ENCODE data around the gene ZNF148. TPM values are rescaled to one million over a fixed set of nuclear protein-coding genes. Genes with fewer than 3 reads are reported as not detected.

The ZNF148 gene
- total RNA-seq, 1 donor from 2014 or later, result 44.5 TPM

DNA sequence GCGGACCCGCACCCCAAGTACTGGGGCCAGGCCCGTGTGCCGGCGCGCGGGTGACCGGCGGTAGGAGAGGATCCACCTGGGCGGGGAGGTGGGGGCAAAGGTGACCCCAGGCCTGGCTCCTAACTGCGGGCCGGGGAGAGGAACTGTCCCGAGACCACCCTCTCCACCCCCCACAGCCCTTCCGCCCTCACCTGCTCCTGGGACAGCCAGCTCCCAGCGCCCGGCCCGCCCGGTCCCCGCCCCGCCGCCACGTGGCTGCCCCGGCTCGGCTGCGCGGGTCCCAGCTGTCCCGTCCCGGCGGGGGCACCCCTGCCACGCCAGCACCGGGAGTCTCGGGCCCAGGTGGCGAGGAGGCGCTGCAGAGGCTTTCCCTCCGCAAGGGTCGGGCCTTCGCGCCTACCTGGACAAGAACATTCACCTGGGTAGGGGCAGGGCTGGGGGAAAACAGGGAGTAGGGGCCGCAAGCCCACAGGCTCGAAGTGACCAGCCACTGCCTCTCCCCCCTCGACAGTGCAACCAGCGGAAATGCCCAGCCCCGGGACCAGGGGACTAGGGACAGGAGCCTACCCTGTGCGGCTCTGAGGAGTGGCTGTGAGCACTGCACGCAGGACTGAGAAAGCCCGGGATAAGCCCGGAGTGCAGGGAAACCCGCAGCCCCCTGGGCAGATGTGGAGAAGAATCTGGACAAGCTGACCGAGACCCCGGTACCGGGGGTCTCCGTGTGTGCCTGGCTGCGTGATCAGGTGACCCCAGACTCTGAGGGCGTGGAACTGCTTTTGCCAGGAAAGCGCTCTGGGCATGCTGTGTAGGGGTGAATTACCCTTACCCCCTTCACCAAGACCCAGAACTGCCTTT, 162.4 kb downstream of the ZNF148 start, which contains the start of gene SLC12A8:
Gene SLC12A8, minus strand, starts transcription at position 240 of the 855 bp plus-strand sequence. CDS start 1,399 bp downstream, outside the sequence.
- Histone ChIP-seq H3K9ac (ENCODE audit: low read length) (peak within 1 kb of the TSS; percentile 39), H4K20me1 (ENCODE audit: insufficient read depth, low read length) (no peaks in the 10 kb centered on the region), H3K4me1 (ENCODE audit: insufficient read depth, low read length) (peaks cover 28% of the 10 kb centered on the region), H3K4me3 (ENCODE audit: insufficient read depth, low read depth, low read length) (peak within 1 kb of the TSS; percentile 52), H3K27me3 (ENCODE audit: insufficient read depth, low read length) (no peaks in the 10 kb centered on the region), H2AFZ (ENCODE audit: low read depth, low read length) (peak within 1 kb of the TSS; percentile 69), H3K36me3 (ENCODE audit: insufficient read depth, low read length) (no peaks in the 10 kb centered on the region), H3K27ac (ENCODE audit: low read depth, low read length) (peak within 1 kb of the TSS; percentile 56), H3K4me2 (ENCODE audit: low read length) (peak within 1 kb of the TSS; percentile 86), H3K79me2 (ENCODE audit: insufficient read depth, low read length) (no peaks in the 10 kb centered on the region), H3K9me3 (ENCODE audit: insufficient read depth, low read depth, low read length) (no peaks in the 10 kb centered on the region)
- TF ChIP-seq, protein P1, sequence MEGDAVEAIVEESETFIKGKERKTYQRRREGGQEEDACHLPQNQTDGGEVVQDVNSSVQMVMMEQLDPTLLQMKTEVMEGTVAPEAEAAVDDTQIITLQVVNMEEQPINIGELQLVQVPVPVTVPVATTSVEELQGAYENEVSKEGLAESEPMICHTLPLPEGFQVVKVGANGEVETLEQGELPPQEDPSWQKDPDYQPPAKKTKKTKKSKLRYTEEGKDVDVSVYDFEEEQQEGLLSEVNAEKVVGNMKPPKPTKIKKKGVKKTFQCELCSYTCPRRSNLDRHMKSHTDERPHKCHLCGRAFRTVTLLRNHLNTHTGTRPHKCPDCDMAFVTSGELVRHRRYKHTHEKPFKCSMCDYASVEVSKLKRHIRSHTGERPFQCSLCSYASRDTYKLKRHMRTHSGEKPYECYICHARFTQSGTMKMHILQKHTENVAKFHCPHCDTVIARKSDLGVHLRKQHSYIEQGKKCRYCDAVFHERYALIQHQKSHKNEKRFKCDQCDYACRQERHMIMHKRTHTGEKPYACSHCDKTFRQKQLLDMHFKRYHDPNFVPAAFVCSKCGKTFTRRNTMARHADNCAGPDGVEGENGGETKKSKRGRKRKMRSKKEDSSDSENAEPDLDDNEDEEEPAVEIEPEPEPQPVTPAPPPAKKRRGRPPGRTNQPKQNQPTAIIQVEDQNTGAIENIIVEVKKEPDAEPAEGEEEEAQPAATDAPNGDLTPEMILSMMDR (IDR thresholded peaks at IDR 0.05; ENCODE audit: insufficient read depth, low read depth, low read length), result no peak
- TF ChIP-seq EZH2 (IDR thresholded peaks at IDR 0.05; ENCODE audit: insufficient read depth, low read length), result no peak
- DNase-seq (ENCODE audit: low read depth) (no peak), FAIRE-seq (no peak)
- peaks cover 15% of the 10 kb centered on the region for H3K27me3 Mint-ChIP-seq (ENCODE audit: low read depth, unreplicated experiment)
- H3K9me3 Mint-ChIP-seq (ENCODE audit: unreplicated experiment), result no peaks in the 10 kb centered on the region
- peaks cover 7% of the 10 kb centered on the region for H3K4me1 Mint-ChIP-seq (ENCODE audit: low read depth, unreplicated experiment)
- peak within 1 kb of the TSS; percentile 76 for H3K4me3 Mint-ChIP-seq (ENCODE audit: unreplicated experiment)
- no peaks in the 10 kb centered on the region for H3K36me3 Mint-ChIP-seq (ENCODE audit: low read depth, unreplicated experiment)
- peak within 1 kb of the TSS; percentile 47 for H3K27ac Mint-ChIP-seq (ENCODE audit: unreplicated experiment)

DNA sequence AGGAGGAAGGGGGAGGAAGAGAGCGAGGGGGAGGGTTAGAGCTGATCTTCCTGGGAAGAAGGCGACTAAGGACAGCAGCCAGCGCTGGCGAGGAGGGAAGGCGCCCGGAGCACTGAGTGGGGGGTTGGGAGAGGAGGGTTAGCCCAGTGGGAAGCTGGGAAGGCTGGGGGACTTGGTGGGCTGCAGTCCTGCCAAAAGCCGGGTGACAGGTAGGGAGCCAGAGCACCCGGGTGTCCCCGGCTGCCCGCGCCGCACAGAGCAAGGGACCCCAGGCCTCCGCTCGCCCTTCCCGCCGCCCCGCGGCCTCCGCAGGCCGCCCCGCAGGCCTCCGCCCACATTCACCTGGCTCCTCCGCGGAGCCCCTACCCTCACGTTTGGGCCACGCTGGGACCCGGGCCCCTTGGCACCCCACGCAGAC, 163.0 kb downstream of the ZNF148 start:
- Histone ChIP-seq H3K36me3 (ENCODE audit: insufficient read depth, low read length) (no peaks in the 10 kb centered on the region), H3K4me1 (ENCODE audit: insufficient read depth, low read length) (peaks cover 28% of the 10 kb centered on the region), H3K27me3 (ENCODE audit: insufficient read depth, low read length) (no peaks in the 10 kb centered on the region), H2AFZ (ENCODE audit: low read depth, low read length) (peak overlapping the region; percentile 69), H3K27ac (ENCODE audit: low read depth, low read length) (no peak overlapping the region), H4K20me1 (ENCODE audit: insufficient read depth, low read length) (no peaks in the 10 kb centered on the region), H3K4me3 (ENCODE audit: insufficient read depth, low read depth, low read length) (peak overlapping the region; percentile 52), H3K9me3 (ENCODE audit: insufficient read depth, low read depth, low read length) (no peaks in the 10 kb centered on the region), H3K4me2 (ENCODE audit: low read length) (peak overlapping the region; percentile 86), H3K9ac (ENCODE audit: low read length) (peak overlapping the region; percentile 39), H3K79me2 (ENCODE audit: insufficient read depth, low read length) (no peaks in the 10 kb centered on the region)
- TF ChIP-seq EZH2 (IDR thresholded peaks at IDR 0.05; ENCODE audit: insufficient read depth, low read length), result no peak
- TF ChIP-seq, protein P1 (IDR thresholded peaks at IDR 0.05; ENCODE audit: insufficient read depth, low read depth, low read length), result no peak
- Mint-ChIP-seq H3K36me3 (ENCODE audit: low read depth, unreplicated experiment) (no peaks in the 10 kb centered on the region), H3K27ac (ENCODE audit: unreplicated experiment) (peak overlapping the region; percentile 47), H3K4me3 (ENCODE audit: unreplicated experiment) (peak overlapping the region; percentile 76), H3K27me3 (ENCODE audit: low read depth, unreplicated experiment) (peaks cover 17% of the 10 kb centered on the region), H3K4me1 (ENCODE audit: low read depth, unreplicated experiment) (peaks cover 7% of the 10 kb centered on the region), H3K9me3 (ENCODE audit: unreplicated experiment) (no peaks in the 10 kb centered on the region)
- DNase-seq (ENCODE audit: low read depth) (no peak), FAIRE-seq (no peak)

All from astrocyte (in vitro differentiated cells and primary cell).